Measurements from ENCODE around the gene TRDN. TPM values are rescaled to one million over a fixed set of nuclear protein-coding genes. Genes with fewer than 3 reads are reported as not detected.

The TRDN gene
- total and polyA plus RNA-seq, 4 experiments from 2014 or later, result not detected

DNA sequence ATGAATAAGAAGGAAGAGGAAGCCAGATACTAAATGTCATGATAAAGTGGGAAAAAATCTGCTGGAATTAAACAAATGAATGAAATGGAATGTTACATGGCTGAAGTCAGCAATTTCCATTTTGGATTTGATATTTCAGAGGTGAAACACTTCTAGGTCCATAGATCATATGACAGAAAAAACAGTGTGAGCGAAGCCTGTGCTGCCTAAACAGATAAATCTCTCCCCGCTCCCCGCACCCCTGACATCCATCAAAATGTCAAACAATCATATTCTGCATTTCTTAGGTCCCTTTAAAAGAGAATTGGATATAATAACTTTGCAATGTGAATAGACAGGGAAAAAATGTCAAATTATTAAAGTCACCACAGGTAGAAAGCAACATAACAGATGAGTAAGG is 26.0 kb upstream of the TRDN start:
- no peaks in the 10 kb centered on the region for H3K27me3 ChIP-seq (ENCODE audit: insufficient read depth, low read length)
- POLR2A ChIA-PET (ENCODE audit: partially characterized antibody), result no interaction called here
- no peak overlapping the region for H3K27ac ChIP-seq (ENCODE audit: low read depth, low read length)
- no peak overlapping the region for H3K4me3 ChIP-seq (ENCODE audit: low read length in 2 of 2)
- H3K9me3 ChIP-seq (ENCODE audit: control insufficient read depth in 1 of 2, low read length in 2 of 2), result no peaks in the 10 kb centered on the region
- H3K4me3 Mint-ChIP-seq, result peak overlapping the region in 1 of 8 donors; percentile 17
- no peaks in the 10 kb centered on the region for H3K4me1 Mint-ChIP-seq
- no peak overlapping the region for H3K27ac Mint-ChIP-seq
- intact Hi-C loops (cut with micrococcal nuclease), result no loop called here
- peaks cover 0 to 8% (median 0%) of the 10 kb centered on the region in 8 donors for H3K9me3 Mint-ChIP-seq
- H3K27me3 Mint-ChIP-seq, result no peaks in the 10 kb centered on the region
- no peak for DNase-seq
- no peaks in the 10 kb centered on the region for H3K36me3 ChIP-seq (ENCODE audit: insufficient read depth, low read length)
- H3K4me1 ChIP-seq (ENCODE audit: insufficient read depth, low read length), result no peaks in the 10 kb centered on the region
- CTCF ChIA-PET (ENCODE audit: partially characterized antibody), result no interaction called here
- H3K36me3 Mint-ChIP-seq, result no peaks in the 10 kb centered on the region

- CTCF ChIA-PET (ENCODE audit: partially characterized antibody), result no interaction called here
- Histone ChIP-seq H3K27me3 (ENCODE audit: insufficient read depth, low read length) (no peaks in the 10 kb centered on the region), H3K4me3 (ENCODE audit: low read length in 2 of 2) (no peak overlapping the region), H3K9me3 (ENCODE audit: control insufficient read depth in 1 of 2, low read length in 2 of 2) (no peaks in the 10 kb centered on the region), H3K4me1 (ENCODE audit: insufficient read depth, low read length) (no peaks in the 10 kb centered on the region), H3K27ac (ENCODE audit: low read depth, low read length) (no peak overlapping the region), H3K36me3 (ENCODE audit: insufficient read depth, low read length) (no peaks in the 10 kb centered on the region)
- H3K4me1 Mint-ChIP-seq, result no peaks in the 10 kb centered on the region
- POLR2A ChIA-PET (ENCODE audit: partially characterized antibody), result no interaction called here
- no peaks in the 10 kb centered on the region for H3K27me3 Mint-ChIP-seq
- H3K4me3 Mint-ChIP-seq, result no peak overlapping the region
- H3K36me3 Mint-ChIP-seq, result no peaks in the 10 kb centered on the region
- intact Hi-C loops (cut with micrococcal nuclease), result no loop called here
- DNase-seq, result no peak
- H3K27ac Mint-ChIP-seq, result no peak overlapping the region
- H3K9me3 Mint-ChIP-seq, result peaks cover 0 to 4% (median 0%) of the 10 kb centered on the region in 8 donors
Measured at GRCh38 chr6:123661105-123661891, 24.5 kb upstream of the TRDN start.

- Histone ChIP-seq H3K27ac (ENCODE audit: low read depth, low read length) (no peak overlapping the region), H3K27me3 (ENCODE audit: insufficient read depth, low read length) (no peaks in the 10 kb centered on the region), H3K36me3 (ENCODE audit: insufficient read depth, low read length) (no peaks in the 10 kb centered on the region), H3K4me3 (ENCODE audit: low read length in 2 of 2) (no peak overlapping the region), H3K9me3 (ENCODE audit: control insufficient read depth in 1 of 2, low read length in 2 of 2) (no peaks in the 10 kb centered on the region), H3K4me1 (ENCODE audit: insufficient read depth, low read length) (no peaks in the 10 kb centered on the region)
- ChIA-PET CTCF (ENCODE audit: partially characterized antibody) (no interaction called here), POLR2A (ENCODE audit: partially characterized antibody) (no interaction called here)
- intact Hi-C loops (cut with micrococcal nuclease), result no loop called here
- H3K27ac Mint-ChIP-seq, result no peak overlapping the region
- H3K4me3 Mint-ChIP-seq, result no peak overlapping the region
- H3K36me3 Mint-ChIP-seq, result no peaks in the 10 kb centered on the region
- peak in 1 of 5 donors; percentile 33 for DNase-seq
- H3K9me3 Mint-ChIP-seq, result peaks cover 0 to 1% (median 0%) of the 10 kb centered on the region in 8 donors
- no peaks in the 10 kb centered on the region for H3K27me3 Mint-ChIP-seq
- H3K4me1 Mint-ChIP-seq, result no peaks in the 10 kb centered on the region
Measured at GRCh38 chr6:123659960-123660748, 23.4 kb upstream of the TRDN start.

DNA sequence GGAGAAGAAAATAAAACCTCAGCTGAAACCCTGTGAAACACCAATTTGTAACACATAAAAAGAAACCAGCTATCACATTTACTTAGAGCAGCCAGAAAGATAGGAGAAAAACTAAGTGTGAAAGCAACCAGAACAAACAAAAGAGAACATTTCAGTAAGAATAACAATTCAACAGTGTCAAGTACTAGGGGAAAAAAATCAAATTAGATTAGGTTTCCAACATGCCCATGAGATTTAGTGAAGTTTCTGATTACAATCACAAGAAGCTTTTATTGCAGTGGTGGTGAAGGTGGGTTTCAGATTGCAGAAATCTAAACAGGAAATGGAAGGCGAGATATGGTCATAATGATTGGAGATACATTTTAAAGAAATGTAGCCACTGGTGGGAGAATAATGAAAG is 22.1 kb upstream of the TRDN start:
- ChIA-PET CTCF (ENCODE audit: partially characterized antibody) (no interaction called here), POLR2A (ENCODE audit: partially characterized antibody) (no interaction called here)
- peaks cover 0 to 3% (median 0%) of the 10 kb centered on the region in 4 donors for H3K4me1 Mint-ChIP-seq
- Histone ChIP-seq H3K4me3 (ENCODE audit: low read length in 2 of 2) (no peak overlapping the region), H3K27me3 (ENCODE audit: insufficient read depth, low read length) (no peaks in the 10 kb centered on the region), H3K9me3 (ENCODE audit: control insufficient read depth in 1 of 2, low read length in 2 of 2) (no peaks in the 10 kb centered on the region), H3K4me1 (ENCODE audit: insufficient read depth, low read length) (no peaks in the 10 kb centered on the region), H3K36me3 (ENCODE audit: insufficient read depth, low read length) (no peaks in the 10 kb centered on the region), H3K27ac (ENCODE audit: low read depth, low read length) (no peak overlapping the region)
- peaks cover 0 to 1% (median 0%) of the 10 kb centered on the region in 8 donors for H3K9me3 Mint-ChIP-seq
- intact Hi-C loops (cut with micrococcal nuclease), result no loop called here
- no peak for DNase-seq
- H3K4me3 Mint-ChIP-seq, result no peak overlapping the region
- no peak overlapping the region for H3K27ac Mint-ChIP-seq
- H3K36me3 Mint-ChIP-seq, result no peaks in the 10 kb centered on the region
- H3K27me3 Mint-ChIP-seq, result no peaks in the 10 kb centered on the region

DNA sequence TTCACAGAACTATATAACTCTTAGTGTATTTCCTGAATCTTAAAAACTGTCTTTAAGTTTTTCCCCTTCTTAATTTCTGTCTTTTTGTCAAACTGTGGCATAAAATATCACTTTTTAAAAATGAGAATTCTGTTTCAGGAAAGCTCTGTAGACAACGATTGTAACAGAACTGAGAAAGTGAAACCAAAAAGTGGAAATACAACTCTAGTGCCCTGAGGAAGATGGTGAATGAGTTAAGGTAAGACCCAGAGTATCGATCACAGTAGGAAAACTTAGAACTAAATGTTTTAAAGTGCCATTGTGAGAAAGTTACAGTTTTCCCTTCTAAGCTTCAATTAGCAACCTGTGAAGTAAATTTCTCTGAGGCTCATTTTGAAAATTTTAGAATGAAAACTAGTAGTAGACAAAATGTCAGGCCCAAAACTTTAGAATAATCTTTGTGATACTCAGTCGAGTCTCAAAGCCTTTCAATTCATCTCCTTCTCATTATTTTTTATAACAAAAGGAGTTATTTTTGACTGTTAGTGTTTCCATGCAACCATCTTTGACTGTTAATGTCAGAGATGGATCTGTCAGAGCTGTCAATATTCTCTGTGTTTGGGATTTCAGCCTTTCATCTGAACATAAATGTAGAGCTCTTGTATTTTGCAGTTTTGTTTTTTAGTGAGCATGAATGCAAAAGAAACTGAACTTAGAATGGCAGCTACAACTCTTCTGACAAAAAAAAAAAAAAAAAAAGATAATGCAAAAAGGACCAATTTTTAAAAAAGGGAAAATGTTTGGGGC is 19.0 kb upstream of the TRDN start:
- Histone ChIP-seq H3K27ac (ENCODE audit: low read depth, low read length) (no peak overlapping the region), H3K27me3 (ENCODE audit: insufficient read depth, low read length) (no peaks in the 10 kb centered on the region), H3K4me3 (ENCODE audit: low read length in 2 of 2) (no peak overlapping the region), H3K9me3 (ENCODE audit: control insufficient read depth in 1 of 2, low read length in 2 of 2) (no peaks in the 10 kb centered on the region), H3K4me1 (ENCODE audit: insufficient read depth, low read length) (no peaks in the 10 kb centered on the region), H3K36me3 (ENCODE audit: insufficient read depth, low read length) (no peaks in the 10 kb centered on the region)
- ChIA-PET CTCF (ENCODE audit: partially characterized antibody) (no interaction called here), POLR2A (ENCODE audit: partially characterized antibody) (no interaction called here)
- Mint-ChIP-seq H3K9me3 (no peaks in the 10 kb centered on the region), H3K36me3 (no peaks in the 10 kb centered on the region), H3K4me1 (peaks cover 0 to 3% (median 0%) of the 10 kb centered on the region in 4 donors), H3K27ac (no peak overlapping the region), H3K4me3 (peak overlapping the region in 7 of 8 donors; percentile 17 to 65 (median 55)), H3K27me3 (no peaks in the 10 kb centered on the region)
- DNase-seq, result no peak
- intact Hi-C loops (cut with micrococcal nuclease), result no loop called here

DNA sequence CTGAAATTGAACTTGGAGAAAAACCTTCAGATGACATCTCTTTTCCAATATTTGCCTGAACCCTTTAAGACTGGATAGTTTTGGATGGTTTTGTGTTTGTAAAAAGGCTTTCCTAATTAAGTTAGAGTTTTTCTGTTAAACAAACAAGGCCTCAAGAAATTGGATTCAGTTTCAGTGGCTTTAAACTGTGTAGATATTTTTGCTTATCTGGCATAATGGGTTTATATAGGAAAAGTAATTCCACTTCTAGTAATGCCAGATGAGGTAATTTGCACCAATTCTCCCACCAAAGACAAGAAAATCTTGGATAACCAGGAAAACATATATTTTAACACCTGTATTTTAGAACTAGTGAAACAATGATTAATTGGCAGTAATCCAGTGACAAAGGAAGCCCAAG is 12.0 kb upstream of the TRDN start:
- H3K36me3 Mint-ChIP-seq, result no peaks in the 10 kb centered on the region
- ChIA-PET CTCF (ENCODE audit: partially characterized antibody) (no interaction called here), POLR2A (ENCODE audit: partially characterized antibody) (no interaction called here)
- no peak overlapping the region for H3K27ac Mint-ChIP-seq
- intact Hi-C loops (cut with micrococcal nuclease), result no loop called here
- Histone ChIP-seq H3K36me3 (ENCODE audit: insufficient read depth, low read length) (no peaks in the 10 kb centered on the region), H3K9me3 (ENCODE audit: control insufficient read depth in 1 of 2, low read length in 2 of 2) (no peaks in the 10 kb centered on the region), H3K27me3 (ENCODE audit: insufficient read depth, low read length) (no peaks in the 10 kb centered on the region), H3K4me1 (ENCODE audit: insufficient read depth, low read length) (no peaks in the 10 kb centered on the region), H3K27ac (ENCODE audit: low read depth, low read length) (no peak overlapping the region), H3K4me3 (ENCODE audit: low read length in 2 of 2) (no peak overlapping the region)
- no peaks in the 10 kb centered on the region for H3K4me1 Mint-ChIP-seq
- no peak overlapping the region for H3K4me3 Mint-ChIP-seq
- H3K9me3 Mint-ChIP-seq, result peaks cover 0 to 8% (median 2%) of the 10 kb centered on the region in 8 donors
- H3K27me3 Mint-ChIP-seq, result no peaks in the 10 kb centered on the region
- DNase-seq, result no peak

- Mint-ChIP-seq H3K27me3 (no peaks in the 10 kb centered on the region), H3K9me3 (peaks cover 0 to 8% (median 2%) of the 10 kb centered on the region in 8 donors), H3K4me1 (no peaks in the 10 kb centered on the region), H3K4me3 (no peak overlapping the region), H3K27ac (no peak overlapping the region), H3K36me3 (no peaks in the 10 kb centered on the region)
- DNase-seq, result no peak
- POLR2A ChIA-PET (ENCODE audit: partially characterized antibody), result no interaction called here
- intact Hi-C loops (cut with micrococcal nuclease), result no loop called here
- Histone ChIP-seq H3K27me3 (ENCODE audit: insufficient read depth, low read length) (no peaks in the 10 kb centered on the region), H3K4me1 (ENCODE audit: insufficient read depth, low read length) (no peaks in the 10 kb centered on the region), H3K27ac (ENCODE audit: low read depth, low read length) (no peak overlapping the region), H3K4me3 (ENCODE audit: low read length in 2 of 2) (no peak overlapping the region), H3K36me3 (ENCODE audit: insufficient read depth, low read length) (no peaks in the 10 kb centered on the region), H3K9me3 (ENCODE audit: control insufficient read depth in 1 of 2, low read length in 2 of 2) (no peaks in the 10 kb centered on the region)
- CTCF ChIA-PET (ENCODE audit: partially characterized antibody), result no interaction called here
Measured at GRCh38 chr6:123648020-123648580, 11.3 kb upstream of the TRDN start.

All from CD4-positive, alpha-beta memory T cell (primary cell).